GM12892 (cell line): Measurements from ENCODE around the gene ZHX3.

Experiments
- POLR2A ChIP-seq: IDR thresholded peaks from 2 replicates; pipeline ENCODE4 v1.6.1; 2011; ENCODE audit warnings: low read depth, low read length, control low read depth
- POLR2AphosphoS5 ChIP-seq: IDR thresholded peaks from 2 replicates; pipeline ENCODE4 v1.6.1; 2011; ENCODE audit warnings: low read depth, low read length, control low read depth
- TAF1 ChIP-seq: IDR thresholded peaks from 2 replicates; pipeline ENCODE4 v1.6.1; 2011; ENCODE audit warnings: low read depth, mild to moderate bottlenecking, control low read depth, low read length, borderline replicate concordance

DNA sequence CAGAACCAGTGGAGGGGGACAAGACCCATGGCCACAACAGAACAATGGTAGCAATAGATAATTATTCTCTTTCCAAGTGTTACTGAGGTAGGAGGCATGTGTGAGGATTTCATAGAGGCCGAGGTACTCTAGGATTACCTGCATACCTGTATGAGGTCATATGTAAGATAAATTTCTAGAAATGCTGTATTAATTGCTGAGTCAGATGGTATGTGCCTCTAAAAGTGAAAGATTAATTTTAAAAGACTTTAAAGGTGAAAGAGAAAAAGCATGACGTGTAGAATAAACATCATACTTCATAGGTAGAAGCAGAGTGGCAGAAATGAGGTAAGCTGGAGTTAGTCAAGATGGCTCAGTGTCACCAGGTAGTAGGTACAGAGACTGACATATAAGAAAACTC is 51.6 kb downstream of the ZHX3 start:
- TF ChIP-seq POLR2A = no peak
- TF ChIP-seq POLR2AphosphoS5 = no peak
- TF ChIP-seq TAF1 = no peak
